ENCODE measurements around the gene PTTG1. TPM values are rescaled to one million over a fixed set of nuclear protein-coding genes. Genes with fewer than 3 reads are reported as not detected.

The PTTG1 gene
- polyA plus RNA-seq, 1 of the 3 experiments (the other 2 are of a cell fraction): 279 TPM

DNA sequence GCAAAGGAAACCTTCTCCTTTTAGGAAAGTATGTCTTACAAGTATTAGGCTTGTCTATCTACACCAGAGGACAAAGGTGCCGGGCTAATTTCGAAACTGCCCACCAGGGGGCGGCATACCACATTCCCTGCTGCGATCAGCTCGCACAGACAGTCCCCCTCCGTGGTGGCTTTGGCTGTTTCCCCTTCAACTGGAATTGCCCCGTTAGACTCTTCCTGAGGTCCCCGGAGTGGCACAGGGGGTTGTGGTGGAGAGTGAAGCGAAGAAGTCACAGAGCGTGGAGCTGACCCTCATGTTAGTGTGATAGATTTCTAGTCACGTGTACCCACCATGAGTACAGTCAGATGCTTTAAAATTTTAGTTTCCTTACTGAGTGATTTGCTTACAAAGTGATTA, 17.5 kb downstream of the PTTG1 start (continued):
- TF ChIP-seq IRF3 (IDR thresholded peaks at IDR 0.05; ENCODE audit: low read depth, low read length): no peak
- peak; percentile 61 for TF ChIP-seq RAD21 (IDR thresholded peaks at IDR 0.05; ENCODE audit: low read length)
- TF ChIP-seq FOXJ3 (CRISPR knock-in tag; IDR thresholded peaks at IDR 0.05): no peak
- no peak for TF ChIP-seq FOSL2 (IDR thresholded peaks at IDR 0.05; ENCODE audit: borderline replicate concordance, low read depth)

DNA sequence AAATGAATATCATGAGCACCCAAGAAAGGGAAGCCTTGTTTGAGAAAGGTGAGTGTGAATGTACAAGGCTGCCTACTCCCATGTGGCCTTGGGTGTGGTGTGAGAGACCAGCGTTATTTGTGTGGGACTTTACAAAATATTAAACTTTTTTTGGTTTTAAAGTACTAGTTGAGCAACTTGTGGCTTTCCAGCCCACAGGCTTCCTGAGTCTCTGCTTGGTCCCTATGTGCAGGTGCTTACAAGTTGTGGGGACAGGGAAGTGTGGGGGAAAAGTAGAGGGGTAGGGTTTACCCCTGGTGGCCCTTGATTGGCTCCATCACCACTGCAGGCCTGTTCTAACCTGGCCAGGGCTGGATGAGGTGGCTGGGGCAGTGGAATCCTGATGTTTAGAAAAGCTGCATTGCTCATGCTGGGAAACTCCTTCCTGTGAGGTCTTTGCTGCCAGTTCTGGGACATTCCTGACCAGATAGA, 19.7 kb downstream of the PTTG1 start:
- H3K36me3 ChIP-seq (replicated peaks in 1 of 2; ENCODE audit: control insufficient read depth in 1 of 2, insufficient read depth in 2 of 2, low read length in 1 of 2): no peaks in the 10 kb centered on the region
- ChIA-PET CTCF (interaction anchor here (6.4 kb wide), 1 partner anchor 17 kb away, joined by 177 read pairs; the partner anchor contains the start of genes PTTG1 and SLU7), POLR2A (no interaction called here)

DNA sequence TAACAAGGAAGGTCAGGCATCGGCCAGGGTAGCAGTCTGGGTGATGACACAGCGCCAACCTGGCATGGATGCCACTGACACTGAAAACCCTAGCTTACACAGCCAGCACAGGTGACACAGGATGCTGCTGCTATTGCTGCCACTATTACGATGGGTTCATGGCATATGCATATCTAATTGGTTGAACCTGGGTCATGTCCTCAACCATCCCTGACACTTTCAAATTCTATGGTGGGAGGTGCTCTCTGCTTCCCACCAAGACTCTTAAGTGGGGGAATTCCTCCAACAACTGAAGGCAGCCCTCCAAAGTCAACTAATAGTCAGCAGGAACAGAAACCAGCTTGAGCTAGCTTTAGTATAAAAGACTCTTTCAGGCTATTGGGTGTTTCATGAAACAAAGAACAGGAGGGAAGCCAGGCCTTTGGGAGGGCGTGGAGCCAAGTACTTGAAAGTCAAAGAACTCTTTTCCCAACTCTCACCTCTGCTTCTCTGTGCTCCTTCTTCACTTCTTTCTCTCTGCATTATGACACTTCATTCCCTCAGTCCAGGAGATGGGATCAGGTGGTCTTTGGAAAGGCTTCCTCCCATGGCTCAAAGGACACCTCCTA, 21.3 kb downstream of the PTTG1 start:
- Histone ChIP-seq H3K9me3 (no peaks in the 10 kb centered on the region), H3K4me3 (ENCODE audit: low read depth in 2 of 2, low read length in 1 of 2) (no peak overlapping the region), H3K9ac (no peak overlapping the region), H4K20me1 (ENCODE audit: insufficient read depth) (no peaks in the 10 kb centered on the region), H3K27me3 (ENCODE audit: insufficient read depth) (no peaks in the 10 kb centered on the region), H3F3A (replicated peaks; ENCODE audit: insufficient read depth) (no peaks in the 10 kb centered on the region), H3K79me2 (ENCODE audit: insufficient read depth) (no peaks in the 10 kb centered on the region), H3K4me1 (ENCODE audit: control insufficient read depth in 1 of 2, insufficient read depth in 2 of 2, low read depth in 1 of 2, low read length in 1 of 2) (peaks cover 0 to 9% of the 10 kb centered on the region in 2 experiments; a peak in 2 of 4 replicates), H3K36me3 (replicated peaks in 1 of 2; ENCODE audit: control insufficient read depth in 1 of 2, insufficient read depth in 2 of 2, low read length in 1 of 2) (no peaks in the 10 kb centered on the region), H3K9me2 (no peaks in the 10 kb centered on the region), H2AFZ (ENCODE audit: low read depth) (no peak overlapping the region), H3K27ac (ENCODE audit: low read depth in 2 of 2, low read length in 1 of 2) (no peak overlapping the region), H3K4me2 (no peak overlapping the region)
- no peak for DNase-seq
- 60% methylated on average over 4 of the region's 4 CpGs for WGBS (ENCODE audit: low lambda C conversion rate)
- POLR2A ChIA-PET: no interaction called here
- no peak for TF ChIP-seq RXRA (IDR thresholded peaks at IDR 0.05; ENCODE audit: borderline replicate concordance, low read depth)
- no peak for TF ChIP-seq IRF3 (IDR thresholded peaks at IDR 0.05; ENCODE audit: low read depth, low read length)
- TF ChIP-seq JUND (IDR thresholded peaks at IDR 0.05): no peak
- TF ChIP-seq EP300 (IDR thresholded peaks at IDR 0.05; ENCODE audit: borderline replicate concordance in 1 of 2, low read depth in 1 of 2, low read length in 1 of 2): no peak
- no peak for TF ChIP-seq SIN3A (IDR thresholded peaks at IDR 0.05; ENCODE audit: borderline replicate concordance, low read depth, low read length)
- no peak for TF ChIP-seq YY1 (IDR thresholded peaks at IDR 0.05; ENCODE audit: low read depth)
- CTCF ChIA-PET: interaction anchor here (6.4 kb wide), 1 partner anchor 18 kb away, joined by 177 read pairs; the partner anchor contains the start of genes PTTG1 and SLU7

More for the DNA sequence above, 19.7 kb downstream of the PTTG1 start:
- Histone ChIP-seq H3K9ac (no peak overlapping the region), H3K4me3 (ENCODE audit: low read depth in 2 of 2, low read length in 1 of 2) (no peak overlapping the region), H3K27me3 (ENCODE audit: insufficient read depth) (no peaks in the 10 kb centered on the region), H2AFZ (ENCODE audit: low read depth) (no peak overlapping the region), H3K4me2 (no peak overlapping the region), H3K79me2 (ENCODE audit: insufficient read depth) (no peaks in the 10 kb centered on the region), H3K9me3 (no peaks in the 10 kb centered on the region), H3K27ac (ENCODE audit: low read depth in 2 of 2, low read length in 1 of 2) (no peak overlapping the region), H3K9me2 (no peaks in the 10 kb centered on the region), H3K4me1 (ENCODE audit: control insufficient read depth in 1 of 2, insufficient read depth in 2 of 2, low read depth in 1 of 2, low read length in 1 of 2) (peaks cover 0 to 9% of the 10 kb centered on the region in 2 experiments; a peak in 2 of 4 replicates), H4K20me1 (ENCODE audit: insufficient read depth) (no peaks in the 10 kb centered on the region), H3F3A (replicated peaks; ENCODE audit: insufficient read depth) (no peaks in the 10 kb centered on the region)
- WGBS (ENCODE audit: low lambda C conversion rate): 32% methylated on average over 1 of the region's 1 CpG
- DNase-seq: no peak
- no peak for TF ChIP-seq NFIC (IDR thresholded peaks at IDR 0.05; ENCODE audit: borderline replicate concordance)
- TF ChIP-seq GABPA (IDR thresholded peaks at IDR 0.05; ENCODE audit: low read depth): no peak
- TF ChIP-seq, protein P1, sequence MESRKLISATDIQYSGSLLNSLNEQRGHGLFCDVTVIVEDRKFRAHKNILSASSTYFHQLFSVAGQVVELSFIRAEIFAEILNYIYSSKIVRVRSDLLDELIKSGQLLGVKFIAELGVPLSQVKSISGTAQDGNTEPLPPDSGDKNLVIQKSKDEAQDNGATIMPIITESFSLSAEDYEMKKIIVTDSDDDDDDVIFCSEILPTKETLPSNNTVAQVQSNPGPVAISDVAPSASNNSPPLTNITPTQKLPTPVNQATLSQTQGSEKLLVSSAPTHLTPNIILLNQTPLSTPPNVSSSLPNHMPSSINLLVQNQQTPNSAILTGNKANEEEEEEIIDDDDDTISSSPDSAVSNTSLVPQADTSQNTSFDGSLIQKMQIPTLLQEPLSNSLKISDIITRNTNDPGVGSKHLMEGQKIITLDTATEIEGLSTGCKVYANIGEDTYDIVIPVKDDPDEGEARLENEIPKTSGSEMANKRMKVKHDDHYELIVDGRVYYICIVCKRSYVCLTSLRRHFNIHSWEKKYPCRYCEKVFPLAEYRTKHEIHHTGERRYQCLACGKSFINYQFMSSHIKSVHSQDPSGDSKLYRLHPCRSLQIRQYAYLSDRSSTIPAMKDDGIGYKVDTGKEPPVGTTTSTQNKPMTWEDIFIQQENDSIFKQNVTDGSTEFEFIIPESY (IDR thresholded peaks at IDR 0.05; ENCODE audit: borderline replicate concordance, low read depth): no peak
- no peak for TF ChIP-seq RAD21 (IDR thresholded peaks at IDR 0.05; ENCODE audit: low read length)
- no peak for TF ChIP-seq CHD2 (IDR thresholded peaks at IDR 0.05; ENCODE audit: low read length, partially characterized antibody)
- TF ChIP-seq POLR2AphosphoS5 (IDR thresholded peaks at IDR 0.05; ENCODE audit: low read depth, low read length): no peak
- TF ChIP-seq MAX (IDR thresholded peaks at IDR 0.05; ENCODE audit: low read depth): no peak

Data from SK-N-SH (cell line).